GM12875 (cell line): ENCODE data around the gene CPNE9.

Experiments
- H3K4me3 ChIP-seq: one replicate; pipeline ENCODE4 v1.5.1; 2011; ENCODE audit warnings: low read depth, low read length, control low read depth
- CTCF ChIP-seq: IDR thresholded peaks from 2 replicates; pipeline ENCODE4 v1.5.1; 2011; ENCODE audit warnings: low read depth, mild to moderate bottlenecking, control low read depth, inconsistent platforms, low read length, moderate library complexity, borderline replicate concordance; ENCODE audit not compliant: insufficient read depth

CPNE9 gene

DNA sequence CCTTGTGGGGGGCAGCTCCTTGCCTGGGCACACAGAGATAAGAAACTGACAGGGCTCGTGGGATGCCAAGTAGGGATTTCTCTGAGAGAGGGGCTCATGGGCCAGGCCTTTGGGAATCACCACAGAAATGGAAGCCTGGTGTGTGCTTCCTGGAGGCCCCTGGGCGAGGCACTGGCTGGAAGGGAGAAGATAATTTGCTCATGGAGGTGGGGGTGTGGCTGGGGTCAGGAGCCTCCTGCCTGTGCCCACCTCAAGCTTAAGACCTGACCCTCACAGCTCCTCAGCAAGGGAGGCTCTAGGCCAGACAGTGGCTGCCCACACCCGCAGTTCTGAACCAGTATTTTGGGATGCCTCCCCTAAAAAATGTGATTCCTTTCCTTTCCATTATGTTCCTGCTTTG lies 16.9 kb upstream of the CPNE9 start:
- TF ChIP-seq CTCF: no peak
- H3K4me3 ChIP-seq: no peak overlapping the region

- TF ChIP-seq CTCF: no peak
- no peak overlapping the region for H3K4me3 ChIP-seq
Measured at GRCh38 chr3:9687514-9687913, 16.1 kb upstream of the CPNE9 start.

- TF ChIP-seq CTCF: no peak
- H3K4me3 ChIP-seq: no peak overlapping the region
Measured at GRCh38 chr3:9688961-9689360, 14.7 kb upstream of the CPNE9 start.

- H3K4me3 ChIP-seq: no peak overlapping the region
- no peak for TF ChIP-seq CTCF
Measured at GRCh38 chr3:9689757-9690156, 13.9 kb upstream of the CPNE9 start.

DNA sequence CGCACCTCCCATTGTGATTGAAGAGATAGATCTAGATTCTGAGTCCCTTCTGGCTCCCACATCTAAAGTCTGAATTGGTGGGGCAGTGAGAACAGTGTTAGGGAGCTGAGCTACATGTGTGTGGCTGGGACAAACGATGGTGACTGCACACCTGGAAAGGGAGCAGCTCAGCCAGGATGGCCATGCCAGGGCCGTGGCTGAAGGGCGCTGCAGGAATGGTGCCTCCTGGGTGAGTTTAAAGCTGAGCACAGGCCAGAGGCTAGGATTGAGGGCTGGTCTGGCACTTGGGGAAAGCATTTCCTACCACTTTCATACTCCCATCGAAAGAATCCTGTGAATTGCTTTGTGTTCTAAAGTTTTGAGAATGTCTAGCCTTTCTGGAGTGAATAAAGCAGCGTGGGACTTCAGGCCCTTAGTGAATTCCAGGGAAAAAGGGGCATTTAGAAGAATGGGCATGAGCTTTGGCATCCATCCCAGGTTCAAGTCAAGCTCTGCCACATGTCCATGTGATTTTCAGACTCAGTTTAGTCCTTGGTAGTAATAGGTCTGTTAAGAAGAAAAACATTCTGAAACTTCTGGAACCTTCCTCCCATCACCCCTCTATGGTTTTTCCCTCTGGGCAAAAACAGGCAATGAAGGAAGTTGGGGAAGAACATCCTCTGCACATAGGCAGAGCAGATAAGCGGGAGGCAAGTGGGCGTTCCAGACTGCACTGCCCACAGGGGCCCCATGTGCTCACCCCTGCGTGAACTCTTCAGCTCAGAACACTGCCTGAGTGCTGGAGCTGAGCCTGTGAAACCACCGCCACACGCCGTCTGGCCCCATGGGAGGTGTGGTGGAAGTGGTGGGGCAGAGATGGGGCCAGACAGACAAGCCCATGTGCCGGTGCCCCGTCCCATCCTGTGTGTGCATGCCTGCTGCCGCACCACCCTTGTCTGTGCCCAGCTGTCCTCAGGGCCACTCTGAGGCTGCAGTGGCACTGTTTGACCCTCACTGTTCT lies 12.9 kb upstream of the CPNE9 start:
- TF ChIP-seq CTCF: no peak
- no peak overlapping the region for H3K4me3 ChIP-seq

DNA sequence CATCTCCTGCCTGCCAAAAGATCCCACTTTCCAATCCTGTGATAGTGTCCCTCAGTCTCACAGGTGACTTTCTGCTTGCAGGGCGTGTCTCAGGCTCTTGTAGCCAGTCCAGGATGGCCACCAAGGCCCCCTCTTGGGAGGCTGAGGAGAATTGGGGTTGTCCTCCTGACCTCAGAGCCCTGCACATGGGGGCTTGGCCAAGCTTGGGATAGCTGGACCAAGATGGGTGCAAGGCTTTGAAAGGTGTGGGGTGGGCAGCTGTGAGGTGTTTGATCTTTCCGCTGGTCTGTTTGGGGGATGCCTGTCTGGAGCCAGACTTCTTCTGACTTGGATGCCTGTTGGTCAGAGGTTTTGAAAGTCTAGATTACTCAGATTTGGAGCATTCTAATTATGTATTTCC lies 12.0 kb upstream of the CPNE9 start:
- no peak for TF ChIP-seq CTCF
- H3K4me3 ChIP-seq: no peak overlapping the region

GRCh38 chr3:9692416-9692815 lies 11.2 kb upstream of the CPNE9 start:
- no peak overlapping the region for H3K4me3 ChIP-seq
- TF ChIP-seq CTCF: no peak
